B cell (primary cell): Measurements from ENCODE around the gene RDH8.

Experiments
- EZH2 ChIP-seq: IDR thresholded peaks from 2 replicates; pipeline ENCODE4 v1.6.1; 2012; ENCODE audit warnings: borderline replicate concordance, low read depth, mild to moderate bottlenecking, moderate library complexity, low read length; ENCODE audit not compliant: insufficient read depth, poor library complexity, severe bottlenecking
- TF ChIP-seq, protein P1 (sequence below): fragments of 200-600 bp; IDR thresholded peaks from one replicate; pipeline ENCODE4 v1.8.0; 2022; ENCODE audit warnings: antibody characterized with exemption, mild to moderate bottlenecking

DNA sequence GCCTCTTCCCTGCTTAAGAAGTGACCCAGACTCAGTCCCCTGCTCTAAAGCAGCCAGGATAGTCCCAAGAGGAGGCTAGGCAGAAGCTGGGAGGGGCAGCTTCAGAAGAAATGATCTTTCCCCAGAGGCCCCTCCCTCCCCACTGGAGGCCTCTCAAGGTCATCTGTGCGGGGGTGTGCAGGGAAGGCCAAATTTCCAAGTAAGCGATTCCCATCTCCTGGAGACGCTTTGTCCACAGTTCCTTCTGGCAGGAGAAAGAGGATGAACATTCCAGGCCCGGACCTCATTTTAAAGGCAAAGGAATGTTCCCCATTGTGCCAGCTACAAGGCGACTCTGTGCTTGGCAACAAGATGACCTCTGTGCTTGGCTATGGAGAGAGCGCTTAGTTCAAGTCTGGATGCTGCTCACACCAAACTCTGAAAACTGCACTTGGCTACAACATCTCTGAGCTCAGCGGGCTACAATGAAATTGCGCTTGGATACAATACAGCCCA is 26.4 kb upstream of the RDH8 start:
- TF ChIP-seq EZH2, result no peak
- TF ChIP-seq, protein P1, sequence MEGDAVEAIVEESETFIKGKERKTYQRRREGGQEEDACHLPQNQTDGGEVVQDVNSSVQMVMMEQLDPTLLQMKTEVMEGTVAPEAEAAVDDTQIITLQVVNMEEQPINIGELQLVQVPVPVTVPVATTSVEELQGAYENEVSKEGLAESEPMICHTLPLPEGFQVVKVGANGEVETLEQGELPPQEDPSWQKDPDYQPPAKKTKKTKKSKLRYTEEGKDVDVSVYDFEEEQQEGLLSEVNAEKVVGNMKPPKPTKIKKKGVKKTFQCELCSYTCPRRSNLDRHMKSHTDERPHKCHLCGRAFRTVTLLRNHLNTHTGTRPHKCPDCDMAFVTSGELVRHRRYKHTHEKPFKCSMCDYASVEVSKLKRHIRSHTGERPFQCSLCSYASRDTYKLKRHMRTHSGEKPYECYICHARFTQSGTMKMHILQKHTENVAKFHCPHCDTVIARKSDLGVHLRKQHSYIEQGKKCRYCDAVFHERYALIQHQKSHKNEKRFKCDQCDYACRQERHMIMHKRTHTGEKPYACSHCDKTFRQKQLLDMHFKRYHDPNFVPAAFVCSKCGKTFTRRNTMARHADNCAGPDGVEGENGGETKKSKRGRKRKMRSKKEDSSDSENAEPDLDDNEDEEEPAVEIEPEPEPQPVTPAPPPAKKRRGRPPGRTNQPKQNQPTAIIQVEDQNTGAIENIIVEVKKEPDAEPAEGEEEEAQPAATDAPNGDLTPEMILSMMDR, result no peak
